Tibial nerve (tissue), 3 donors: ENCODE data around the gene SPC24.

Experiments
- CTCF ChIP-seq, 5 experiments: fragments of 200-600 bp in 3 of 5; fragments of 450-650 bp in 2 of 5; sonication (generic) in 3 of 5; IDR thresholded peaks; one replicate each; pipeline ENCODE4 v1.5.1; 2016 to 2019; ENCODE audit warnings: antibody characterized with exemption in 5 of 5, mild to moderate bottlenecking in 3 of 5, moderate library complexity in 2 of 5
- POLR2A ChIP-seq, 2 donors: fragments of 450-650 bp; IDR thresholded peaks; one replicate each; pipeline ENCODE4 v1.6.1; 2017; ENCODE audit warnings: antibody characterized with exemption in 2 of 2, mild to moderate bottlenecking in 2 of 2, moderate library complexity in 2 of 2

- TF ChIP-seq POLR2A (IDR thresholded peaks at IDR 0.05) (no peak), CTCF (IDR thresholded peaks at IDR 0.05) (no peak)
Measured at GRCh38 chr19:11108746-11109145, 46.8 kb downstream of the SPC24 start.
